OCI-M1 (cell line): Measurements from ENCODE around the gene KCNIP2.

ENCODE experiments used
- DNase-seq: peaks from one replicate; lab custom pipeline; 2025; lab: John Stamatoyannopoulos, UW

The KCNIP2 gene

DNA sequence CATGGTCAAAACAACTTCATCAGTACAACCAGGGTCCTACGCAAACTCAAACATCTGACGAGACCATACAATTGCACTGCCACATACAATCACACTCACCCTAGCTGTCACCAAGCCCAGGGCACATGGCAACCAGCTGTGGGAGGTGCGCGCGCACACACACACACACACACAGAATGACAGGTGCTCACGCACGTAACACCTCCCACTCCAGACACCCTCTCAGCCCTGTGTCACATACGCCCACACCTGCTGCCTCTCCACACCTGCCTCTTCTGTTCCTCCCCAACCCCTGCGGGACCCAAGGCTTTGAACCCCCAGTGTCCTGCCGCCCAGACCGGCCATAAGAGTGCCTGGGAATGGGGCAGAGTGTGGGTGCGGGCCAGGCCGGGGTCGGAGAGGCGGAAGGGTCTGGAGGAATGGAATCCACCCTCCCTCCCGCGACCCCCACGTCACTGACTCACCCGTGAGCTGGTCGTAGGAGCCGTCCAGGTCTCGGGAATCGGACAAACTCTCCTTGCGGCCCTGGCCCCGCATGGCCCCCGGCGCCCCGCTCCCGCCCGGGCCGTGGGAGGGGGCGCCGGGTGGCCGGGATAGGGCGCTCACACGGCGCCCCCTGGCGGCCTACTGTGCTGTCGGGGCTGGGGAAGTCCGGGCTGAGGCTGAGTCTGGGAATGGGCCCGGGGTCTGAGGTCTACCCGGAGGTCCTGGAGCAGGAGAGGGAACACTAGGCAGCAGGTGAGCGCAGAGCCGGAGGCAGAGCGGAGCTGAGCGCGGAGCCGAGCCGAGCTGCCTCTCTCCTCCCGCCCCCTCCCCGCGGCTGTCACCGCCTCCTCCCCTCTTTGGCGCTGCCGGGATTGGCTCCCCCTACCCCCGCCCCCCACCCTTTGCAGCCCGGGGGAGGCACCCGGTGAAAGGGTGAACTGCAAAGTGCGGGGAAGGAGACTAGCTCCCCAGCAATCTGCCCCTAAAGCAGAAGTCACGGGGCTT, at the start of gene KCNIP2:
Gene KCNIP2, minus strand, starts transcription at position 769 of the 990 bp plus-strand sequence. Its CDS starts 232 bp downstream, at position 537.
- DNase-seq: no peak

DNA sequence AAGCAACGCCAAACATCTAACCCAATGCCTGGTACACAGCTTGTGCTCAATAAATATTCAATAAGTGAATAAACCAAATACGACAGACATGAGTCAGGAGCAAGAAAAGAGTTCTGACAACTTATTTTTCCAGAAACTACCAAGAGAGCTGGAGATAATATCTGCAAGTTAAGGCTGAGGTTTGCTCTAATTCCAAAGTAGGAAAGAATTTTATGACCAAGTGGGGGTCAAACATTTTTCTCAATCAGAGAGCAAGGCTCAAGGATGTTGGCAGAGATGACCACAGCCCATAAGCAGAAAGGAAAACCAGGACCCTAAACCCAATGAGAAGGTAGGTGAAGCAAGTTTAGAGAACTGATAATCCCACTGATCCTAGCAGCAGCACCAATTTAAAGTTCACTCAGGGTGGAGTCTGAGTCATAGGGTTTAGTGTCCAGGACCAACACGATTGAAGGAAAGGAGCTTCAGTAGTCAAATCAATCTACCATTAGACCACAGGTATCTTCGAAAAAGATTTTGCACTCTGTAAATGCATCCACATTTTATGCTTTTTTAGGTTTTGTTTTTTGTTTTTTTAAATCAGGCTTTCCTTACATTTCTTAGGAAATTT, 49.3 kb upstream of the KCNIP2 start:
- DNase-seq: no peak

DNA sequence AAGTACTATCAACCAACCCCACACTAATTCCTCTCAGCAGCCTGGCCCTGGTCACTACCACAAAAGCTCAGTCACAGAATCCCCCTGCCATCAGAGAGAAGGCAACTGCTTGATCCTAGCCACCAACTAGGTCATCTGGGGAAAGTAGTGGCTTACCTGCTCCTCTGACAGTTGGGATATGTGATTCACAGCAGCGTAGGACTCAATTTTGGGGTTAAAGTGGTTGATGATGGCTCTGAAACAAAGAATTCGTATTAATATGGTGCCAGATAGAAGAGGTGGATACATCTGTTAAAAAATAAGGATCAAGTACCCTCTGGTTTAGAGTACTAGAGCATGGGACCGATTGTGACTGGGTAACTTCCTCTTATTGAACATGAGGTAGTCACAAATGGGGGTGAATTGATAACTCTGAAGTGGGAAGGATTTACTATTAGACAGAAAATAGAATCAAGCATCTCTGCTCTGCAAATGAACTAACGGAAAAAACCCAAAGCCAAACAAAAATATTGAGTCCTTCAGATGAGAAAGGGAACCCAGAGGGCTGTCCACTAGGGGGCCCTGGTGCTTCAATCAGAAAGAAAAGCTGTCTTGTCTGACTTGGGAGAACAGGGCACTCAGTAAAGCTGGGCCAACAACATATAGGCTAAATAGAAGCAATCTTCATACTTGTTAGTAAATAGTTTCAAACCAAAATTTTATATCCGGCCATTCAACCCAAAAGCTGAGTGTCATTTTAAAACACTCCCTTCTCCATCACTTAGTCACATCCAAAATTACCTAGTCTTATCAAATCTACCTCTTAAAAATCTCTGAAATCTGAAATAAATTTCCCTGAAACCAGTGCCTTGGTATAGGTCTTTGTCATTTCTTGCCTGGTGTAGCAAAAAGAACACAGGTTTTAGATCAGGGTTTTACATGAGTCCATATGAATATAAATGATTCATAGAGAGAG, 45.9 kb upstream of the KCNIP2 start:
- DNase-seq: peak; percentile 92

DNA sequence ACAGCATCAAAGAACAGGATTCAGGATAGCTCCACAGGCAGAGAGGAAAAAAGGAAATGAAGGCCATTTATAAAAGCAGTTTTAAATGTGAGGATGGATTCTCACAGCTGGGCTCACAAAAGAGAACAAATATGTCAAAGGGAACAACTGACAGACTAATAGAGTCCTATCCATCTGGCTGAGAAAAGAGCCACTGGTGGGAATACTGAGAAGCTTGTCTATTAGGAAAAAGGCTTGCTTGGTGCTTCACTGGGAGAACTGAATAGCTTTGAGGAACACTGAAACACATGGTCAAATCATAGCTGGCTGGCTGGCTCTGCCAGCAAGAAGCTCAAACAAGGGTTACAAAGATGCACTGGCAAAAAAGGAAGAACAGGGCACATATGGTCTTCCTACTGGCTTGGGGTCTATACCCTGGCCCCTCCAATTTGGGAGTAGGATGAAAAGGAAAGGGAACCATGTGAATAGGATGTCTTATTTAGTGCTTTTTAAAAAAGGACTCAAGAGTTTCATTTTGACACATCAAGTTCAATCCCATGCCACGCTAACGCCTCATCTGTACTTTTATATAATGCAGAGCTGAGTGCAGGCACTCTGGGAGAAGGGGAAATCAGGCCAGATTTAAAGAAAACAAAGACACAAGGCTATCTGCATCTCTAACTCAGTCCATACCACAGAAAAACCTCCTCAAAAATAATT, 44.8 kb upstream of the KCNIP2 start:
- no peak for DNase-seq

DNA sequence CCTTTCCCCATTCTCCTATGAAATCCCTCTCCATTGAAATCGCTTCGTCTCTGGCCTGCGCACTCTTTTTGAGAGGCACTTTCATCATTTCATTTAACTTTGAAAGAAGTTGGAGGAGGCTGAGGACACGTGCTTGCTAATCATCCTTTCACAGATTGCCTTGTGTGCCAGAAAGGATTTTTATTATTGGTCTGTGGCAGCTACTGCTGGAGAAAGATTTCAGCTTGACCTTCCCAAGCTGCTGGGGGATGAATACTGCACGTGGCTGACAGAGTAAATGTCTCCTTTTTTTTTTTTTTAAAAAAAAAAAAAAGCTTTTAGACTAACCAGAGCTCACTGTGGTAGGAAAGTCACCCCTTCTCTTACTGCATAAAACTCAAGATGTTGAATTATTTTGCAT, 44.2 kb upstream of the KCNIP2 start:
- DNase-seq: no peak

DNA sequence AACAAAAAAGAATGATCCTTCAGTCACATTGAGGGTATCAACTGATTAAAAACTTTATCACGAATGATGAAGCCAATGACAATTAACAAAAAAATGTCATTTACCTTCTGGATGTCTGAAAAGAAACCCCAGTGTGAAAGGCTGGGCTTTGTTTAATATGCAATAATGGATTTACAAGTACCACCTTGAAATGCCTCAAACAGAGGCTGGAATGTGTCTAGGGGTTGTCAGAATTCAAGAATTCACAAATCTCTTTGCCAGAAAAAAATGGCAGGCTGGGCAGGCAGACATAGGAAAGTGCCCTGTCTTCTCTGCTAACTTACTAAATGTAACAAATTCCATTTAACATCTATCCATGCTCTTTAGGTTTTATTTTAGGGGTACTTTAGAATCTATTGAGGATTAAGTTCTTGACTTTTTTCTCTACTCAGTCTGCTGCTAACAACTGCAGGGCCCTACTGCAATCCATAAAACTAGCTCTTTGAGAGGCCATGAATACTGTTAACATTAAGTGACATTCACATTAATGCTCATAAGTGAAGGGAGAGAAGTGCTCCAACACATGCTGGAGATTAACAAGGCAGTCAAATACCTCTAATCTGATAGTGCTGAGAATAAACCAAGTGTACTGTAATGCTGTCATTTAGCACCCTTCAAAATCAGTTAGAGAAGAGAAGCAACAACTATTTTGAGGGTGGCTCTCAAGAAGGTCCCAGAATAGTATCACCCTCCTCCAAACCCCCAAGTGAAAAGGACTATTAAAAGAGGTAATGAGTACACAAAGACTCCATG, 43.1 kb upstream of the KCNIP2 start:
- DNase-seq: no peak

DNA sequence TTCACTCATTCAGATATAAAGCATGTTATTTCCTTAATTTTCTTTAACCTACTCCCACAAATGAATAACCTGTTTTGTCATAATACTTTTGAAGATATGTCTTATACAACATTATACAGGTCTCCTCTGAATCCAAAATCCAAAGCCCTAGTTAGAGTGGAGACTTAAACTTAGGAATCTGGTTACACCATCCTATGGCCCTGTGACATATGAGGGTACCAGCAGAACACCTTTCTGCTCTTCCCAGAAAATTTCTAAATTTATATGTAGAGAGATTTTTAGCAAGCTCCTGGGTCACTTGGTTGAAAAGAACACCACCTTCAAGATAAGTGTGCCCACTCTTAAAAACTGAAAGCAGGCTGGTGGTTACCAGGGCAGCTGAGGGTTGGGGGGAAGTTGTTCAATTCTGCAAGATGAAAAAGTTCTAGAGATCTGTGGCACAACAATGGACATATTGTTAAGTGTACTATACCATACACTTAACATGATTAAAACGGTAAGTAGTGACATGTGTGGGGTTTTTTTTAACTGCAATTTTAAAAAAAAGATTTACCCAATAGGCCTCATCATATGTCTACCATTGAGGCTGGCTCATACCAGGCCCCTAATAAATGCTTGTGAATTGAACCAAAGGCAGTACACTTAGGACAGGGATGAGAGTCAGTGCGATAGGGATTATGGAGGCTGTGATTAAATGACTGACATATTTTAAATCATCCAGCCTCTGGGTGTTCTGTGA, 37.6 kb upstream of the KCNIP2 start:
- DNase-seq: no peak

DNA sequence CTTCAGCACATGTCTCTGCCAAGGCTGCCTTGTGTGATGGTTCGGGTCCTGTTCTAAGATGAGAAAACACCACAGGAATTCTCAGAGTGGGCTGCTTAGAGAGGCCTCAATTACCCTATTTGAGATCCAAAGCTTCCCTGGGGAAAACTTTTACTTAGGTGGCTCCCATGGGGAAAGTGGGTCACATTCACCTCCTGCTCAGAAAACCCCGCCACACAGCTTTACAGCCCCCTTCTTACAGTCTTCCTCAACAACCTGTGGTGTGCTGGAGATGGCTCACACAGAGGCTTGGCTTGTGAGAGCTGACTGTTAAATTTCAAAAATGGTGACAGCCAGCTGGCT, 36.6 kb upstream of the KCNIP2 start:
- no peak for DNase-seq

DNA sequence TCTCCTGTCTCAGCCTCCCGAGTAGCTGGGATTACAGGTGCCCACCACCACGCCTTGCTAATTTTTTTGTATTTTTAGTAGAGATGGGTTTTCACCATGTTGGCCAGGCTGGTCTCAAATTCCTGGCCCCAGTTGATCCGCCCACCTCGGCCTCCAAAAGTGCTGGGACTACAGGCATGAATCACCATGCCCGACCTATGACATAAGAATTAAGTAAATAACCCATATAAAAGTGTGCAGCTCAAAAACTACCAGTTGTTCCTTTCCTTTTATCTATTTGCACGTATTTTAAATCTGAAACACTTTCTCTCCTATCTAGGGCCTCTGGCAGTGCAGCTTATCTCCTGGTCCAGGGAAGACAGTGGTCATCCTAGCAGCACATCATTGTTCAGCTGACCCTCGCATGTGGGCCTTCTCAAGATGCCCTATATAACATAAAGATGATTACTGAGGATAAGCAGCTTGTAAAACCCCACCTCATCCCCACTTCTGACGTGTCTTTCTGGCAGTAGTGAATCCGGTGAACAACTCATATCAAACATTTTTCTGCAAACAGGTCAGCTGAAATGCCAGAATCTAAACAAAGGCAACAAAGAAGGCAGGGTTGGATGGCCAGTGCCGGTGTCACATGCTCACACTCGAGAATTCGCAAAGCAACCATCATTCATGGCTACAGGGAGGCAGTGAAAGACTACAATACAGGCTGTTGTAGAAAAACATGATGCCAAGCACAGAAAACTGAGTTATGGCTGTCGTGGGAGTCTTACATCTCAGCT, 36.0 kb upstream of the KCNIP2 start:
- DNase-seq: no peak

DNA sequence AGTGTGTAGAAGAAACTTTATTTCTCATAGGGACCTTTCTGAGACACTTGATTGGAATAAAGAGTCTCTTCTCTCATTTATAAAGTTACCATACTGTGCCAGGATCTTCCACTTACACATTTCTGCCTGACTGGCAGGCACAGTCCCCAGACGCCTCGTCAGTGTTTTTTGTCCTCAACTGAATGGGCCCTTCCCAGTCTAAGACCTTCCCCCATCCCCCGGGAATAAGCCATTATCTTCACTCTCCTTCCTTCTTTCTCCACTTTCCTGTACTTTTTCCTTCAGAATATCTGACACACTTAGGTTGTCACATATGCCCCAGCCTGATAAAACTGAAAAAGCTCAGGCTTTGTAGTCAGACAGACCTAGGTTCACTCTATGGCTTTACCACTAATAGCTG, 35.3 kb upstream of the KCNIP2 start:
- no peak for DNase-seq

DNA sequence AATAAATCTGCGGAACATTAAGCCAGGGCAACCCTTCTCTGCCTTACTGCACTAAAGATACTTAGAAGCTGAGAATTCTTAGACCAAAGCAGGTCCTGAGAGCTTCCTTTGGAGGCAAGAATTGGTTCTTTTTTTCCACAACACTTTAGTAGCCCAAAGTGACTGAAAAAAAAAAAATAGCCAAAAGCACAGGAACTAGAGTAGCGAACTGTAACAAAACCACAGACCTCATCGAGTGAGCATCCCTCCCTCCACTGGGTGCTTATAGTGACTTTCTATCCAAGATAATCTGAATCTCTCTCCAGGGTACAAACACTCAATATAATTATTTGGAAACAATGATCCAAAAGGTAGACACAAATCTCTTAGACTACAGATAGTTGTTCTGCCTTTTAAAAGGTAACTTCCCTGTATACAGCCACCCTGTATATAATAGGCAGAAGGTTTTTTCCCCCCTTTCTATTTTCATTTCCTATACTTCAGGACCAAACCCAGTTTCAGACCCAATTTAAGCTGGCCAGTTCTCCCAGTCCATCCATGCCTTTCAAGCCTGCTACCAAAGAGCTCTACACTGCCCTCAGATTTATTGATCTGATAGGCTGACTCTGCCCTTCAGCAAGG, 31.6 kb upstream of the KCNIP2 start:
- DNase-seq: no peak

DNA sequence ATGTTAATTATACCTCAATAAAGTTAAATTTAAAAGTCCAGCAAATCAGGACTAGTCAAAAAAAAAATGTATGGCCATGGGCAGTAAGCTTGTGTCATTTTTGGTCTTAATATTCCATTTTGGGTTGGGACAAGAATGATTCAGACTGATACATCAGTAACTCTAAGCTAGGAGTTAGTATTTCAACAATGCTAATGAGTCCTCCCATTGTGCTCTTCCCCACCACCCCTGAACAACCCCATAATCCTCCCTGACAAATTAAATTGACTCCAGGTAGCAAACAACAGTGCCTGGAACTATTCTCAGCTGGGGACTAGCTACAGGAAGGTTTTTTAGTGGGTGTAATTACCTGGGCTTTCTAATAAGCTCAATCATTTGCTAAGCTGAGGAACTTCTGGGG, 30.7 kb upstream of the KCNIP2 start:
- DNase-seq: no peak

DNA sequence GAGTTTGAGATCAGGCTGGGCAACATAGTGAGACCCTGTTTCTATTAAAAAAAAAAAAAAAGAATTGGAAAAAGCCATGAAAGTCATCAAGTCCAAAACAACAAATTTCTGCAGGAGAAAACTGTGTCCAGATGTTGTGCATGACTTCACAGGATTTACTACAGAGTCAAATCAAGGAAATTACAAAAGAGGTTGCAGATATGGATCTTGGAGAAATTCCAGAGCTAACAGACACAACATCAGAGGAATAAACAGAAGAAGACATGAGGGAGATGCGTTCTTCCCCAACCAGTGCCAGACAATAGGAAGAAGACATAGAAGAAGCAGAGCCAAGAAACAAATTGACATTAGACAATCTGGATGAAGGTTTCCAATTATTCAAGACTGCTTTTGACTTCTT, 24.3 kb upstream of the KCNIP2 start:
- no peak for DNase-seq

DNA sequence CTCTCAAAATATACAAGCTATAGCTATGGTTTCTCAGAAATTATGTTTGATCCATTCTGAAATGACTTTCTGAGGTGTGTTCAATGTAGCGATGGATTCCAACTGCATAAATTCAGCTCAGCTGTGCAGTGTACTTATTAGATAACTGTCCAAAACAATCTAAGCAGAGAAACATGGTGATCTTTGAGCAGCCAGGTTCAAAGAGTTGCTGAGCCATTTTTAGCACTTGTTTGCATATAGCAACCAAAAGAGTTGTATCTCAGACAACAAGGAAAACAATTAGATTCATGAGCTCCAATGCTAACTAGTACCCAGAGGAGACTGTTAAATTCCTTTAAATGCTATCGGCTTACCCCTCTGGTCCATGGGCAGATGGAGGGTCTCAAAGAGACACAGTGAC, 15.9 kb upstream of the KCNIP2 start:
- no peak for DNase-seq

DNA sequence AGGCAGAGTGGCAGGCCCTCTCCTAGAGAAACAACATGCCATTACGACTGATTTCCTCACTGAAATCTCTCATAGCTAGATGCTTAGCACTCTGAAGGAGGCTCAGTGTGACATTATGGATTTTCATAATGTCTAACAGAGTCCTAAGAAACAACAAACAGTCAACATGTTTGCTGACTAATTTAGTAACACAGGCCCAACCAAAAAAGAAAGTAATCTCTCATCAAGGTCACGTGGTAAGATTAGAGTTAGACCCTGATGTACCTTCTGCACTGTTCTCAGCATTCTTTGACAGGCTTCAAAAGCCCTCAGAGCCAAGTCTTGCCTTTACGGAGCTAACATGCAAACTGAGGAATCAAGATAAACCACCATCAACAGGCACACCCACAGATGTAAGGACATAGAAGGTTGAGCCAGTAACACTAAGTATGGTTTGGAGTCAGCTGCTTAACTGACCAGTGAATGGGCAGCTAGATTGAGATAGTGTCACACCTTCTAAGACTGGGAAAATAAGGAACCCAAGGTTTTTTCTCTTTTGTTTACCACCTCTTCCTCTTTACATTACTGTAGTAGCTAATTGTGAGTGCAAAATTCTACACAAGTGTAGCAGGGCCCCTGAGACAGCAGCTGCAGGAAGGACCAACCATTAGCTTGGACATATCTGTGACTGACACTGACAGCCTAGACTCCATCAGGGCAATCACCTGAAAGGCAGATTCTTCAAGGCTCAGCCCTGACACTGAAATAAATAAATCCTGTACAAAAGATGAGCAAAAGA, 15.3 kb upstream of the KCNIP2 start:
- peak; percentile 81 for DNase-seq

DNA sequence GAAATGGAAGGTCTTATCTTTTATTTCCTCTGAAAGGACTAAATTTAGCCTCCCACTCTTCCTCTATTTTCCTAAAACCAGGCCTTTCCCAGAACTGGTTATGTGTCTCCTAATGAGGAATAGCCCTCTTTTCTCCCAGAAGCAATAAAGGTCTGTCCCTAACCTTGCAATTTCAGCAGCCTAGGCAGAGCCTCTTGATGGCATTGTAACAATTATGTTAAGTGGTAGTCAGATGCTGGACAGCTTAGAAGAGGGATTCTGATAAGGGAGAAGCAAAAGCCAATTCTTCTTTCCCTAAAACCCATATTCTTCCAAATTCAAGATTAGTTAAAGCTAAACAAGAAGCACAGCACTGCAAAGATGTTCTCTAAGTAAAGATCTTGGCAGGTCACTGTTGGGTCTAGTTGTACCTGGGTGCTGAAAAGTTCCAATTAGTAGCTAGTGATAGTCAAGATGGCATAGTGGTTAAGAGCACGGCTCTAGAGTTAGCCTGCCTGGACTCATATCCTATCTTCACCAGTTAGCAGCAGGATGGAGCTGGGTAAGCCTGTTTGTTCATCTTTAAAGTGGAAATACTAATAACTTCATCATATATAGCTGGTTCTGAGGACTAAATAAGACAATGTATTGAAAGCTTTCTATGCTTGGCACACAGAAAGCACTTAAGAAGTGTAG, 14.3 kb upstream of the KCNIP2 start:
- peak; percentile 26 for DNase-seq

DNA sequence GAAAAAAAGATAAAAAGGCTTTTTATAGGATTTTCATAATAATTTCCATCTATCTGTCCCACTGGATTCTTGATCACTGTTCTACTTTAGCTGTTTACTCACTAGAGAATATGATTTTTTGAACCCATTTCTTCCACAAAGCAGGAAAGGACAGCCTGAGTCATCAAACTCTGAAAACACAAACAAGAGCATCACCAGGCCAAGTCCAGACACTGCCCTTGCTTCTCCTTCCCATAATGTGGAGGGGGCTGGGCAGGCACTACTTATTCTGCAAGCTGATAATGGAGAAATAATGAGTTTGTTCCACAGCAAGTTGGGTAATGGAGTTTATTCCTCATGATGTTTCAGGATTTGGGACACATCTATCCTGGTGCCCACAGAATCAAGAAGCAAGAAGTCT, 13.0 kb upstream of the KCNIP2 start:
- DNase-seq: no peak
